GM18498 (cell line): ENCODE data around the gene UXS1.

Source experiments
- ATAC-seq: cut with Tn5 transposase; IDR thresholded peaks from one replicate; pipeline ENCODE4 v1.9.1; 2021; ENCODE audit warnings: mild to moderate bottlenecking, moderate library complexity; ENCODE audit not compliant: unreplicated experiment

Gene UXS1

DNA sequence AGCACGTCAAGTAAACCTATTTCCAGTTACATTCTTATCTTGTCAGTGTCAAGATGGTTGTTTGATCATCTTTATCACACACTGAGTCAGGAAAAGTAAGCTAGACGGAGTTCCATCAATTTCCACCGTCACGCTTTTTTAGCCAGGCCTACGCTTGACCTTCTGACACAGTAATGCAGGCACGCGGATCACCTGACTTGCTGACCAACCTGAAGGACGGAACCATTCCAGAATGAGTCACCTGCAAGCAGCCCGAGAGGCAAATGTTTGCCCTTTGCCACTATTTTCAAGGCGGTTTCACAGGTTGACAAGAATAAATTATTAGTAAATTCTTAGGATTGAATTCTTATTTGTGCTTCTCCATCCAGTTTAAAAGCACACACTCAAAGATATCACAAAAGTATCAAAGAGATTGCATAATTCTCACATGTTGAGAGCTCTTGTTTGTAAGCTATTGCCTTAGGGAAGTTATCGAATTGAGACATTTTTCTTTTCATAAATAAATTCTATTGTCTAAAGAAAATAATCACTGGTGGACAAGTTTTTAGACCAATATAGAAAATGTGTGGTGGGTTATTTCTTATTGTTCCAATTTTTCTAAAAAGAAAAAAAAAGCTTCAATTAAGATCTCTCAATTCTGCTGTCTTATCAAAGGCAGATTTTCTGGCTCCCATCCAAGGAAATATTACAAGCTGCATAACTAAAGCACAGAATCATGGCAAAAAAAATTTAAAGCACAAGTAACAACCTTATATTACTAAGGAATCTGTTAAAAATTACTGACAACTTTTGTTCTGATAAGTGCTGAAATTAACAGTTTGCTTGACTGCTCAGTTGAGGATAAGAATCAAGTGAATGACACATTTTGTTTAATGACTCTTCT is 31.9 kb downstream of the UXS1 start:
- ATAC-seq = no peak

DNA sequence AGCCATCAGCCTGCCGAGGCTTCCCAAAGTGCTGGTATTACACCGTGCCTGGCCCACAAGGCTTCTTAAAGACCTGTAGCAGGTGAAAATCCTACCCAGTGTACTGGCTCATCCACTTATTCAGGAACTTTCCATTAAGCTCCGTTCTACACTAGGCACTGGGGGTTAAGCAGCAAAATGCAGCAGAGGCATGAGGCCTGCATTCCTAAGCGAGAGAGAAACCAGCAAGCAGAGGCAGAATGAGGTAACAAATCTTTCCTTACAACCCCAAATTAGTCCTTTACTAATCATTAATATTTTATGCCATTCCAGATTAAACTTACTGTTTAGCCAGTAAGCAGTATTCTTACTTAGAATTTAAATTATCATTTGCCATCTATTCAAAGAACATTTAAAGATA is 32.8 kb downstream of the UXS1 start:
- no peak for ATAC-seq

DNA sequence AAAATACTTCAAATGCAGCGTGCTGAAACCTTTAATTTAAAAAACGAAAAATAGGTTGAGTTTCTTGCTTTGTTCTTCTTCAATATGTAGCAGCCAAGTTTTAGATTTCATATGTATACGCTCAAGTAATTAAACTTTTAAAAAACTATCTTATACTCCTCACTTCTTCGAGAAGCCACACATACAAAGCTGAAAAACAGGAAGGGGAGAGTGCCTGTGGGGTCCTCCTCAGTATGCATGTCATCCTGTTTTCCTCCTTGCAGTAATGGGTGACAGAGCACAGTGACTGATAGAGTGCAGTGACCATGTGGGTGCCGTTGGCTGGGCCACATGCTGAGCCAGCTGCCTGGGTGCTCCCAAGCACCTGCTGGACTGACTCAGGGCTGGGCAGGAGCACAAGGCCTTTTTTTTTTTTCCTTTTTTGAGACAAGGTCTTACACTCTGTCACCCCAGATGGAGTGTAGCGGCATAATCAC is 33.3 kb downstream of the UXS1 start:
- ATAC-seq = peak; percentile 49

DNA sequence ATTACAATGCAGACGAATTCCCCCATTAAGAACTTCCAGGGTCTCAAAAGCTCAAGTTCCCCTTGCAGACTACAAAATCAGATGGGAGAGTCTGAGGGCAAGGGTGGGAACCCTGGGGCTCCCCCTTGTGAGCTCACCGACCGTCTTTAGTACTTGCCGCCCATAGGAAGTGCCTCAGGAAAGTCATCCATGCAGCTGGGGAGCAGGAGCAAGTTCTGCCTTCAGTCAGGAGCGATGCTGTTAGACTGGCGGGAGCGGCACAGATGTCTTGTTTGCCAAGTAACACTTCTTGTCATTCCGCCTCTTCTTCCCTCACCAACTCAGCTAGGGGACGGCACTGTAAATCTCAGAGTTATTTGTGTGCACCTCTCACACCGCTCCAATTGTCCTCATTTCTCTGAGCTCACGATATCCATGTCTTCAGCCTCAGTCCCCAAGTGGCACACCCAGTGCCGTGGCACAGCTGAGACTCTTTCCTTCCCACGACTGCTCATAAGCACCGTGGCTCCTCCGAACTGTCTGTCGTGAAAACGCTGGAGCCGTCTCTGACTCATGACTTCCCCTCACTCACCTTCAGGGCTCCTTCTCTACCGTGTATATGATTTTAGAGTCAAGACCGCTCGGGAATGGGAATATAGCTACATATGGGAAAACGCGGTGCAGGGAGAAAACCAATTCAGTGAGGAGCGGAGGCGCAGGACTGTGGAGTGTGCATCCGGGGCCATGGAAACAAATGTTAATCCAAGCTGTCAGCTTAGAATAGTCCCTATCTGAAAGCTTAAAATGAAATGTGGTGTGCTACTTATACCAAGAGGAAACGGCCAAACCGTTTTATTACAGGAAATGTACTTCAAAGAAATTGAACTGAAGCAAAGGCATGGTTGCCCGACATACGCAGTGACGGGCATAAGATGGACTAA is 34.0 kb downstream of the UXS1 start:
- ATAC-seq = peak; percentile 72

DNA sequence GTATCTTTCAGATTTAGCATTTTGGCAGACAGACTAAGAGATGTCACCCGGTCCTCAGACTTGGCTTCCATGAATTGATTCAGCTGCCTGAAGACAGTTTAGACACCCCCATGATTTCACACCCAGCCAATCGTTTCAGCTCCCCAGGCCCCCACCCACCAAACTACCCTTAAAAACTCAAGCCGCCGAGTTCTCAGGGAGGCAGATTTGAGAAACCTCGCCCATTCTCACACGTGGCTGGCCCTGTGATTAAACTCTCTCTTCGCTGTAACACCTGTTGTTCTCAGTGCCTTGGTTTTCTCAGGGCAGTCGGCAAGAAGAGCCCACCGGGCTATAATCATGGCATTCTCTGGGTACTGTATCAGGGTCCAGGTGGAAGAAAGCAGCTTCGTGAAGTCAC is 35.2 kb downstream of the UXS1 start:
- ATAC-seq = no peak

DNA sequence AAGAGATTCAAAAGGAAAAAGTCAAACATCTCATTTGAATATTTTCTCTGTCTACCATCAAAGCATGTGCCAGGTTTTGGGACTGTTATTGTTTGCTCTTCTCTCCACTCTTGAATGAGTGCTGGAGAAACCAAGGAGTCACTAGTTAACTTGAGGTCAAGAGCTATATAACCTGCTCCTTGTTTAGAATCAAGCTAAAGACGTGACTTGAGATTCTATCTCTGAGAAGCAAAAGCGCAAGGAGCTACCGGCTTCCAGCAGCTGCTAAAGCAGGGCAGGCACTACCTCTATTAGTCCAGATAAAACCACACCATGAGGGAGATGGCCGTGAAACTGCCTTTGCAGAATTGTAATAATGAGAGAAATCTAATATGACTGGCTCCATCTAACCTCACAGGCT is 36.0 kb downstream of the UXS1 start:
- ATAC-seq = no peak

DNA sequence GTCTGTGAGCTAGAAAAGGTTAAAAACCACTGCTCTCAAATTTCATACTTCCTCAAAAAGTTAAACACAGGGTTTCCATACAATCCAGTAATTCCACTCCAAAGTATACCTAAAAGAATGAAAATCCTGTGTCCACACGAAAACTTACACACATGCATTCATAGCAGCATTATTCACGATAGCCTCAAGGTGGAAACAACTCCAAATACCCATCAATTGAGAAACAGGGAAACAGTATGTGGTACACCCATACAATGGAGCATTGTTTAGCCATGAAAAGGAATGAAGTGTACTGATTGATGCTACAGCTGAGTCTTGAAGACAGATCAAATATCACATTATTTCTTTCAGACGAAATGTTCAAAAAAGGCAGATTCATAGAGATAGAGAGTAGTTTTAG is 36.7 kb downstream of the UXS1 start:
- ATAC-seq = no peak

DNA sequence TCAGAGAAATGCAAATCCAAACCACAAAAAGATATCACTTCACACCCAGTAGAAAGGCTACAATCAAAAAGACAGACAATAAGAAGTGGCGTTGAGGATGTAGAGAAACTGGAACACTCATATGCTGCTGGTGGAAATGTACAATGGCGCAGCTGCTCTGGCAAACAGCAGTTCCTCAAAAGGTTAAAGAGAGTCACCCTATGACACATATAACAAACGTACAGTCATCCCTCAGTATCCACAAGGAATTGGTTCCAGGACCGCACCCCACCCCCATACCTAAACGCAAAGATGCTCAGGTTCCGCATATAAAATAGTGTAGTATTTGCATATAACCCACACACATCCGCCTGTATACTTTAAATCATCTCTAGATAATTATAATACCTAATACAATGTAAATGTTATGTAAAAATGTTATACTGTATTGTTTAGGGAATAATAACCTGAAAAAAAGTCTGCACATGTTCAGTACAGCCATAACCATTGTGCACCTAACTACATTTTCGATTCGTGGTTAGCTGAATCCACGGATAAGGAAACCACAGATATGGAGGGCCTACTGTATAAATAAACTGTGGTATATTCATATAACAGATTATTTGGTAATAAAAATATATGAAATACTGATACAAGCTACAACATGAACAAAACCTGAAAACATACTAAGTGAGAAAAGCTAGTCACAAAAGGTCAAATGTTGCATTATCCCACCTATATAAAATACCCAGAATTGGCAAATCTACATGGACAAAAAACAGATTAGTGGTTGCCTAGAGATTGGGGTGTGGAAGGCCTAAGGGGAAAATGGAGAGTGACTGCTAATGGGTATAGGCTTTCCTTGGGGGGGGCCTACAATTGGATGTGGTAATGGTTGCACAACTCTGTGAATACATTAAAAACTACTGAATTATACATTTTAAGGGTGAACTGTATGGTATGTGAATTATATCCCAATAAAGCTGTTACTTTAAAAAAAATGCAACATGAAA is 37.5 kb downstream of the UXS1 start:
- ATAC-seq = no peak

DNA sequence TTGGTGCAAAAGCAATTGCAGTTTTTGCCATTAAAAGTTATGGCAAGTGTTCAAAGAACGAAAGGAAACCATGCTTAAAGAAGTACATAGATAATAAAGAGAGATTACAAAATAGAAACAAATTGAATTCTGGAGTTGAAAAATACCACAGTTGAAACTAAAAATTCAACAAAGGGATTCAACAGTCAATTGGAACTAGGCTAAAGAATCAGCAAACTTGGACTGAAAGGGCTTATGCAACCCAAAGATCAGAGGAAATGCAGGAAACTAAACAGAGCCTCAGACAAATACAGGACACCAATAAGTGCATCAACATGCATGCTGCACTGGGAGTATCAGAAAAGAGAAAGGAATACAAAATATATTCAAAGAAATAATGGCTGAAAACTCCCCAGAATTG is 40.3 kb downstream of the UXS1 start:
- no peak for ATAC-seq

DNA sequence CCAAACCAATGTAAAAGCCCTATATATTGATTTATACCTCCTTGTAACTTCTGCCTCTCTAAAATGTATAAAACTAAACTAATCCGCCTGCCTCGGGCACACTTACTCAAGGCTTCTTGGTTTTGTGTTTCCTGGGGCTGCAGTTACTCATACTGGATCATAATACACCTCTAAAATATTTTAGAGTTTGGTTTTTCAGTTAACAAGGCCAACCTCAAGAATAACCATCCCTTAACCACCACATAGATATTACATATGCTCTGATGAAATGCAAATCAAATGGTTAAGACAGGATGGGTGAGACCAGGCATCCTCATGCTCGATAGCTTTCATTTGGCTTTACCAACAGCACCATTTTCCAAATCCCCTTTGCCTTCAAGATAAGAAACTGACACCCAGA is 46.4 kb downstream of the UXS1 start:
- ATAC-seq = peak; percentile 75

DNA sequence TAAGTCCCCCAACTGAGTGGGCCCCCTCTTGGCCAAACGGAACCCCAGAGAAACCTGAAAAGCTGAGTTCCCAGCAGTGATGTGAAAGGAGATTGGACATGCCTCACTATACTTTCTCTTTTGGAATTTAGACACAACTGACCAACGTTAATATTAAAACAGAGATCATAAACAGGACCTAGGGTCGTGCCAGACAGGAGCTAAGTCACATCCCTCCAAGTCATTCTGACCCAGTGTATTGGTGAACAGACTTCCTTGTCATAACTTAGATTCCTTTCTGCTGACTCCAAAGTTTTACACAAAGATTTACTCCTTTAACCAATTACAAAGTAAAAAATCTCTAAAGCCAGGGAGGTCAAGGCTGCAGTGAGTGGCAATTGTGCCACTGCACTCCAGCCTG is 46.9 kb downstream of the UXS1 start:
- peak; percentile 26 for ATAC-seq

DNA sequence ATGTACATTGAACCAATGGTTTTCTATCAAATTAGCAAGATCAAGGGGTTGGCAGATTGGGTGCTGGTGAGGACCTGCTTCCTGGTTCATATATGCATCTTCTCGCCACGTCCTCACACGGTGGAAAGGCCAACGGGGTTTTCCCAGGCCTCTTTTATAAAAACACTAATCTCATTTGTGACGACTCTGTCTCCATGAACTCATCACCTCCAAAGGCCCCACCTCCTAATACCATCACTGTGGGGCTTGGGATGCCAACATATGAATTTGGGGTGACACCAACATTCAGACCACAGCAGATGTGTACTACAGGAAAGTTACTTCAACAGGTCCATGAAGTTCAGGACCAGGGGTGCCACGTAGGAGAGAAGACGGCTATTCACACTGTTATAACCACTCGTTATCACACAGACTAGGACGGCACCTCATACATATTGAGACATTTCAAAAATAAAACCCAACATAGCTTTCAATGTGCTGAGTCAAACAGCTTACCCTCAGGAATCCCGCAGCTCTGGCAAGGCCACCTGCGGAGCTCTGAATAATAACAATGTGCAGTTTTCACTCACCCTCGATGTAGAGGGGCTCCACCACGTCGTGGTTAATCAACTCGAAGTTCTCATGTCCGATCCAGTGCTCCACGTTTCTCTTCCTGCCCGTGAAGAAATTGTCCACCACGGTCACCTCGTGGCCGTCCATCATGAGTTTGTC is 49.3 kb downstream of the UXS1 start:
- ATAC-seq = no peak

DNA sequence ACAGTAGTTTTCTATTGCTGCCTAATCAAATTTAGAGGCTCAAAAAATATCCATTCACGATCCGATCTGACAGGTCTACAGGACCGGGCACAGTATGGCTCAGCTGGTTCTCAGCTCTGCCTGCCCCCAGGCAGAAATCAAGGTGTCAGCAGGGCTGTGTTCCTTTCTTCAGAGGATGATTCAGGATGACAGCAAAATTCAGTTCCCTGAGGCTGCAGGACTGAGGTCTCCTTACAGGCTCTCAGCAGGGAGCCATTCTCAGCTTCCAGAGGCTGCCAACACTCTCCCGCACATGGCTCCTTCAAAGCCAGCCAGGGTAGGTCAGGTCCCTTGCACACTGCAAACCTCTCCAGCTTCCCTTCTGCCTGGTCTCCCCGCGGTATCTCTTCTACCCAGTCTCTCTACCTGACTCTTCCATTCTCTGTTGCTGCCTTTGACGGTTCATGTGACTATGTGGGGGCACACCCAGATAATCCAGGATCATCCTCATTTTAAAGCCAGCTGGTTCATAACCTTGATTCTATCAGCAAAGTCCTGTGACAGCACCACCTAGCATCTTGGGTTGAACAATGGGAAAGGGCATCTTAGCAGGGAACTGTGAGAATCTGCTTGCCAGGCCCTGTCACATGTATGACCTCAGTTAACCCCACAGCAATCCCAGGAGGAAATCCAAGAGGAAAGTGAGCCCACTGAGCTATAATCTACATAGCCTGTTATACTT is 50.4 kb downstream of the UXS1 start:
- ATAC-seq = no peak

DNA sequence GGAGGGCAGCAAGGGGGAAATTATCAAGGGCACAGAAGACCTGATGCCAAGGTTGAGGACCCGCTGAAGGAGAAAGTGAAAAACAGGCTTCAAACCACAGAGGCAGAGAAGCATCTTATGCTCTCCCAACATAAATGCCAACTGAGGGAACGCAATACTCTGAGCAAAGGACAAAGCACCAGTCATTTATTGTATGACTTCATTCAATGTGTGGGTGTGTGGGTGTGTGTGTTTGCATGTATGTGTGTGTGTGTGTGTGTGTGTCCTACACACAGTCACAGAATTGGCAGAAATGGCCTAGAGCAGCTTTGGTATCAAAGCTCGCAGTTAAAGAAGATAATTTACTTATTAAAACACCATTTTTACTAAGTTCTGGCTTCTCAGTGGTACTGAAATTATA is 51.4 kb downstream of the UXS1 start:
- no peak for ATAC-seq

DNA sequence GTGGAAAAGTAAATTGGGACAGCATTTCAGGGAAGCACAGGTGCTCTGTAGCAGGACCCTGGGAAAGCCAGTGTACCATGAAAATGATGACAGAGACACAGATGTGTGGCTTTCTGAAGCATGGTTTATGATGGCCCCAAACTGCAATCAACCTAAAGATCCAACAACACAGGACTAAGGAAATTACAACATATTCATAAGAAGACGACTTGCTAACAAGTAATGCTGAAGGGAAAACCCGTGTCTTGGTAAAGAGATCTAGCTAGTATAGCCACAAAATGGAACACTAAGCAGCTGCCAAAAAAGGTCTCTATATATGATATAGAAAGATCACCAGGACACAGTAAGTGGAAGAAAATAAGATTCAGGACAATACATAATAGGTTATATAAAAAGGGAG is 53.2 kb downstream of the UXS1 start:
- no peak for ATAC-seq

DNA sequence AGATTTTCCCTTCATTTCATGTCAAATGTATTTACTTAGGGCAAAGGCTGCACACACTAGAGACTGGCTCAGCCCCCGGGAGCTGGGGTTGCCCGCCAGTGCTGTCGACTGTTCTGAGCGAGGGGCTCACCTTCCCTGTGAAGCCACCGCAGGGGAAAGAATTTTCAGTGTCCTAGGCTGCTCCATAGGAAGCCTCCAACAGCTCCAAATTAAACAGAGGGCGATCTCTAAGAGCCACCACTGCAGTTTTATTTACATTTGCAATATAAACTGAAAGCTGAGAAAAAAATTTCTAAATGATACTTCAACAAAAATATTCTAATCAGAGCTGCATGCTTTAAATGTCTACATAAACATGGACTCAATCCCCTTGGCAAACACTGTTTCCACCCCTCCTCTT is 54.0 kb downstream of the UXS1 start:
- ATAC-seq = no peak

DNA sequence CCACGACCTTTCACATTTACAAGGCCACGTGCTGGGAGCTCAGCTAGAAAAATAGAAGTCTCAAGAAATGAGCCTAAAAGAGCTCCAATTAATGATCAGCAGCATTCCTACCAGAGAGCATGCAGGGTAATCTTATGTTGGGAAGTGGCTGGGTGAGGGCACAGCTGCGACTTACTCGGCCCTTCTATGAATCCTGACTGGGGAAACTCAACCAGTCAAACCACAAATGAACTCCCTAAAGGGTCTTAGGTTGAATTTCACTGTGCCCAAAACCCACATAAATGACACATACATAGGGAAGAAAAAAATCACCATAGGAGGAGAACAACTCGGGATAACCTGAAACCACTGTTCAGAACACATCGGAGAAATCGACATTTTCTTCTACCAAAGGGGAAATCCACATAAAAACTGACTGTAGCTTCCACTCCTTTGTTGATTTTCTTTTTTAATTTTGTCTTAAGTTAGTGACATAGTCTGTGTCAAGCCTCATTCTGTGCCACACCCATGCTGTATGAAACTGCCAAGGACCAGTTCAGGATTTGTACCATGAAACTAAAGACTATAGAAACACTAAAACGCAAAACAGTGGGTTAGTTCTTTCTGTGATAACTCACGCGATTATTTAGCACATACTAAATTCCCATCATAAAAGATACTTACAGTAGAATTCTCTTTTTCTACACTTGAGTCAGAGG is 54.7 kb downstream of the UXS1 start:
- ATAC-seq = peak; percentile 38

DNA sequence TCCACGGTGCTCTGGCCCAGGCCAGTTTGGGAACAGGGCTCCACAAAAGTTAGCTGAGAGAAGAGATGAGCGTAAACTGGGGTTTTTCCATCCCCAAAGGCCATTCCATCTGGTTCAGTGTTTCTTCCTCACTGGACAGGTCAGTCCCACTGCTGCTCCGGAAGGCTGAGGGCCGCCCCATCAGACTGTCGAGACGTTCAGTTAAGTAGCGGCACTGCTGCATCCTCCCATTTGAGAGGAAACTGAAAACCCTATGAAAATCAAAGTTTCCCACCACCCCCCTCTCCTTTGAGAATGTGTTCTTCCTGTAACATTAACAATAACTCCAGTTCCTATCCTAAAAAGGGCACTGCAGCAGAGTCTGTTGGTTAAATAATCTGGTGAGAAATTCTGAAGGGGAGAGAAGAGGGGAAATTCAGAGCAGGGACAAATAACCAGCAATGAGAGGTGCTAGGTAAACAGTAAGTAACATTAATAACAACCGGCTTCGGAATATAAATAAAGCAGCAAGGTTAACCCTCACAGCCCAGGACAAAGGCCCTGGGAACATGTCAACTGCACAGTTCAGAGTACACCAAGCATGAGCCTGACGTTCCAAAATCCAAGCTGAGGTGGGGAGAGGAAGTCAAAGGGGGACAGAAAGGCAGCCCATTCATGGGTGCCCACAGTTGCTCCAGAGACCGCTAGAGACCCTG is 55.4 kb downstream of the UXS1 start:
- no peak for ATAC-seq
